ENCODE data around the gene RRP1B.

GRCh38 chr21:43623588-43623987, 35.8 kb upstream of the RRP1B start:
- TF ChIP-seq CTCF (IDR thresholded peaks at IDR 0.05) = no peak
- TF ChIP-seq POLR2AphosphoS5 (IDR thresholded peaks at IDR 0.05) = no peak
